IMR-90 (cell line): Measurements from ENCODE around the gene REXO5. TPM values are rescaled to one million over a fixed set of nuclear protein-coding genes. Genes with fewer than 3 reads are reported as not detected.

Source experiments
- ATAC-seq: fragments of 200-7000 bp; cut with Tn5 transposase; 2 replicates; pipeline ENCODE4 v1.9.1; 2020; ENCODE audit warnings: low read depth, mild to moderate bottlenecking, moderate library complexity
- BruUV-seq: library from RNA; stranded (reverse); fragments of 400-500 nt; replicated peaks from 2 replicates; lab custom pipeline; 2021; lab: Mats Ljungman, UMichigan
- CTCF ChIA-PET: fragments of 300-600 bp; formaldehyde crosslinking; extraction: SDS; loops from one replicate; lab custom pipeline; 2021; ENCODE audit warnings: antibody characterized with exemption; lab: Yijun Ruan, JAX
- POLR2A ChIA-PET: fragments of 300-600 bp; sonication (Branson Sonifier 250); formaldehyde crosslinking; loops from one replicate; lab custom pipeline; 2022; ENCODE audit warnings: antibody characterized with exemption; ENCODE audit not compliant: unreplicated experiment; lab: Charles Lee
- DNase-seq: peaks from one replicate; pipeline ENCODE4 v3.0.0; 2013
- H2AFZ ChIP-seq: replicated peaks from 2 replicates; pipeline ENCODE3; 2013; ENCODE audit warnings: low read length, mild to moderate bottlenecking; ENCODE audit not compliant: poor library complexity
- H2AK5ac ChIP-seq: 2 replicates; pipeline ENCODE4 v1.6.1; 2013; ENCODE audit warnings: low read depth, low read length, inconsistent platforms
- H2AK9ac ChIP-seq: replicated peaks from 2 replicates; pipeline ENCODE3; 2013; ENCODE audit warnings: mild to moderate bottlenecking, low read depth, low read length, moderate library complexity; ENCODE audit not compliant: poor library complexity
- H2BK120ac ChIP-seq: 2 replicates; pipeline ENCODE4 v1.6.1; 2013; ENCODE audit warnings: low read depth, low read length, inconsistent platforms
- H2BK15ac ChIP-seq: 3 replicates; pipeline ENCODE4 v1.6.1; 2013; ENCODE audit warnings: low read depth, low read length, inconsistent platforms
- H2BK20ac ChIP-seq: 2 replicates; pipeline ENCODE4 v1.6.1; 2013; ENCODE audit warnings: low read depth, mild to moderate bottlenecking, inconsistent platforms, low read length, moderate library complexity
- H2BK5ac ChIP-seq: 2 replicates; pipeline ENCODE4 v1.6.1; 2013; ENCODE audit warnings: mild to moderate bottlenecking, low read depth, low read length, inconsistent platforms; ENCODE audit not compliant: poor library complexity, severe bottlenecking
- H3K14ac ChIP-seq: replicated peaks from 2 replicates; pipeline ENCODE4 v1.6.1; 2013; ENCODE audit warnings: low read depth, low read length, inconsistent platforms
- H3K18ac ChIP-seq: 2 replicates; pipeline ENCODE4 v1.6.1; 2013; ENCODE audit warnings: low read depth, low read length, control low read depth
- H3K23ac ChIP-seq: 2 replicates; pipeline ENCODE4 v1.6.1; 2013; ENCODE audit warnings: low read depth, low read length, inconsistent platforms
- H3K27ac ChIP-seq: 2 replicates; pipeline ENCODE4 v1.5.1; 2013; ENCODE audit warnings: mild to moderate bottlenecking, control low read depth, low read length; ENCODE audit not compliant: insufficient read depth
- H3K27me3 ChIP-seq: 2 replicates; pipeline ENCODE4 v1.6.1; 2013; ENCODE audit warnings: low read length; ENCODE audit not compliant: control insufficient read depth, insufficient read depth
- H3K36me3 ChIP-seq: 2 replicates; pipeline ENCODE4 v1.6.1; 2013; ENCODE audit warnings: low read length, mixed read lengths; ENCODE audit not compliant: control insufficient read depth, insufficient read depth
- H3K4ac ChIP-seq: 2 replicates; pipeline ENCODE4 v1.6.1; 2013; ENCODE audit warnings: low read depth, low read length, inconsistent platforms
- H3K4me1 ChIP-seq: 2 replicates; pipeline ENCODE4 v1.6.1; 2013; ENCODE audit warnings: low read length, mixed read lengths; ENCODE audit not compliant: control insufficient read depth, insufficient read depth
- H3K4me2 ChIP-seq: 2 replicates; pipeline ENCODE4 v1.6.1; 2013; ENCODE audit warnings: low read depth, mild to moderate bottlenecking, control low read depth, low read length, moderate library complexity
- H3K4me3 ChIP-seq: 2 replicates; pipeline ENCODE4 v1.5.1; 2013; ENCODE audit warnings: low read depth, mild to moderate bottlenecking, control low read depth, low read length, moderate library complexity; ENCODE audit not compliant: insufficient read depth
- H3K56ac ChIP-seq: 2 replicates; pipeline ENCODE4 v1.6.1; 2013; ENCODE audit warnings: low read length, inconsistent platforms; ENCODE audit not compliant: insufficient read depth; ENCODE audit errors: extremely low read depth
- H3K79me1 ChIP-seq, 2 experiments: 2 replicates each; pipeline ENCODE4 v1.6.1; 2013; ENCODE audit warnings: low read length in 2 of 2, inconsistent platforms in 1 of 2, low read depth in 1 of 2
- H3K9ac ChIP-seq: 2 replicates; pipeline ENCODE4 v1.6.1; 2013; ENCODE audit warnings: low read depth, low read length, control low read depth
- H3K9me1 ChIP-seq: 2 replicates; pipeline ENCODE4 v1.6.1; 2013; ENCODE audit warnings: low read length, inconsistent platforms; ENCODE audit not compliant: insufficient read depth
- H3K9me3 ChIP-seq: 2 replicates; pipeline ENCODE4 v1.6.1; 2013; ENCODE audit warnings: low read length; ENCODE audit not compliant: control insufficient read depth, insufficient read depth
- H4K20me1 ChIP-seq: 2 replicates; pipeline ENCODE4 v1.6.1; 2013; ENCODE audit warnings: low read length, inconsistent platforms; ENCODE audit not compliant: insufficient read depth
- H4K5ac ChIP-seq: 2 replicates; pipeline ENCODE4 v1.6.1; 2013; ENCODE audit warnings: mild to moderate bottlenecking, low read depth, low read length, control low read depth
- H4K8ac ChIP-seq, 2 experiments: 2 replicates each; pipeline ENCODE4 v1.6.1; 2013; ENCODE audit warnings: low read depth in 2 of 2, low read length in 2 of 2, control low read depth in 1 of 2, inconsistent platforms in 1 of 2
- H4K91ac ChIP-seq: 2 replicates; pipeline ENCODE4 v1.6.1; 2013; ENCODE audit warnings: low read depth, low read length, inconsistent platforms; ENCODE audit not compliant: insufficient read depth
- CTCF ChIP-seq: conservative IDR thresholded peaks from 2 replicates; pipeline ENCODE4 v1.5.1; 2012; ENCODE audit warnings: mild to moderate bottlenecking, low read depth, low read length, improper control_type of control experiment
- MAFK ChIP-seq: IDR thresholded peaks from 2 replicates; pipeline ENCODE4 v1.6.1; 2012; ENCODE audit warnings: low read depth, low read length, improper control_type of control experiment
- MAZ ChIP-seq: IDR thresholded peaks from 2 replicates; pipeline ENCODE4 v1.6.1; 2012; ENCODE audit warnings: low read depth, mild to moderate bottlenecking, low read length, improper control_type of control experiment, moderate library complexity, borderline replicate concordance
- MXI1 ChIP-seq: IDR thresholded peaks from 2 replicates; pipeline ENCODE4 v1.6.1; 2012; ENCODE audit warnings: low read depth, mild to moderate bottlenecking, low read length, moderate library complexity, borderline replicate concordance
- RCOR1 ChIP-seq: IDR thresholded peaks from 2 replicates; pipeline ENCODE4 v1.6.1; 2012; ENCODE audit warnings: mild to moderate bottlenecking, low read length, improper control_type of control experiment; ENCODE audit not compliant: insufficient replicate concordance
- WGBS, 2 experiments: methylation state at CpG; one replicate each; pipeline versions ENCODE4 v1.1.5 to v1.1.7; 2013; ENCODE audit warnings: missing lambda C conversion rate in 2 of 2; ENCODE audit not compliant: insufficient read length in 1 of 2; ENCODE audit errors: extremely low coverage in 2 of 2; 5-methylcytosine and 5-hydroxymethylcytosine counted together
- dilution Hi-C: fragments of 300-500 bp; cut with HindIII; formaldehyde crosslinking; loops from one replicate; pipeline ENCODE4 v1.14.3; 2018; ENCODE audit warnings: low sequenced_read_pairs; ENCODE audit not compliant: unreplicated experiment
- in situ Hi-C: fragments of 300-500 bp; cut with MboI; formaldehyde crosslinking; loops from 3 replicates; pipeline ENCODE4 v1.14.3; 2019; ENCODE audit warnings: low sequenced_read_pairs, inconsistent platforms, mixed read lengths
- intact Hi-C: fragments of 100-400 bp; cut with micrococcal nuclease; formaldehyde crosslinking; loops from 2 replicates; pipeline ENCODE4 v1.10.0; 2022
- polyA plus RNA-seq, 3 experiments: library from polyadenylated mRNA; depleted of rRNA; stranded (reverse); fragments of >200 nt; gene quantifications; 2 replicates each; pipeline ENCODE4 v1.2.3, GENCODE V29; 2012; ENCODE audit warnings: low replicate concordance in 1 of 3
- total RNA-seq: library from RNA; depleted of rRNA; stranded (reverse); fragments of >200 nt; gene quantifications from 2 replicates; pipeline ENCODE4 v1.2.3, GENCODE V29; 2012
- TF ChIP-seq, protein P1 (sequence below): fragments of 150-350 bp; IDR thresholded peaks from 2 replicates; pipeline ENCODE4 v1.6.1; 2017; ENCODE audit warnings: mild to moderate bottlenecking, antibody characterized with exemption, low read length, low read depth

Gene REXO5
- total and polyA plus RNA-seq, 2 of the 4 experiments (the other 2 are of a cell fraction) = 3.7 to 7.0 TPM

- H2BK15ac ChIP-seq = no peak within 1 kb of the TSS
- H3K18ac ChIP-seq = no peak within 1 kb of the TSS; the same call in 1 of the 2 replicates
- H3K14ac ChIP-seq = no peak within 1 kb of the TSS
- dilution Hi-C loops (no loop called here), in situ Hi-C loops (no loop called here), intact Hi-C loops (loop anchor here (1.0 kb wide), 1 partner anchor 22 kb away; the partner anchor contains the start of gene THUMPD1)
- no peak within 1 kb of the TSS for H4K5ac ChIP-seq
- TF ChIP-seq CTCF (no peak), RCOR1 (no peak), MXI1 (peak; percentile 73; the same call in 1 of the 2 replicates), MAFK (no peak), MAZ (no peak)
- TF ChIP-seq, protein P1, sequence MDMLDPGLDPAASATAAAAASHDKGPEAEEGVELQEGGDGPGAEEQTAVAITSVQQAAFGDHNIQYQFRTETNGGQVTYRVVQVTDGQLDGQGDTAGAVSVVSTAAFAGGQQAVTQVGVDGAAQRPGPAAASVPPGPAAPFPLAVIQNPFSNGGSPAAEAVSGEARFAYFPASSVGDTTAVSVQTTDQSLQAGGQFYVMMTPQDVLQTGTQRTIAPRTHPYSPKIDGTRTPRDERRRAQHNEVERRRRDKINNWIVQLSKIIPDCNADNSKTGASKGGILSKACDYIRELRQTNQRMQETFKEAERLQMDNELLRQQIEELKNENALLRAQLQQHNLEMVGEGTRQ = no peak
- peak within 1 kb of the TSS in 1 of 2 experiments; percentile 41; a peak in 1 of 4 replicates for H4K8ac ChIP-seq
- H3K27ac ChIP-seq = no peak within 1 kb of the TSS
- H3K4me3 ChIP-seq = peak within 1 kb of the TSS; percentile 56
- ATAC-seq = peak; percentile 100
- no peak within 1 kb of the TSS for H4K91ac ChIP-seq
- no peaks in the 10 kb centered on the region for H3K9me1 ChIP-seq
- no peaks in the 10 kb centered on the region for H3K9me3 ChIP-seq
- no peak within 1 kb of the TSS for H2BK5ac ChIP-seq
- peak within 1 kb of the TSS; percentile 79 for H3K4me2 ChIP-seq
- no peaks in the 10 kb centered on the region for H3K36me3 ChIP-seq
- ChIA-PET POLR2A (no interaction called here), CTCF (no interaction called here)
- no peak within 1 kb of the TSS for H3K23ac ChIP-seq
- no peak within 1 kb of the TSS for H3K56ac ChIP-seq
- H3K27me3 ChIP-seq = no peaks in the 10 kb centered on the region
- peak within 1 kb of the TSS; percentile 67 for H2AFZ ChIP-seq
- H3K79me1 ChIP-seq = no peaks in the 10 kb centered on the region
- no TSS peak for BruUV-seq
- H2AK5ac ChIP-seq = no peak within 1 kb of the TSS
- no peak within 1 kb of the TSS for H2AK9ac ChIP-seq
- 25% methylated on average over 1 of the region's 10 CpGs; no CpG with 5 or more reads in 1 of the 2 experiments for WGBS, 2 experiments
- no peaks in the 10 kb centered on the region for H4K20me1 ChIP-seq
- no peak within 1 kb of the TSS for H2BK20ac ChIP-seq
- DNase-seq = peak; percentile 76
- H3K4me1 ChIP-seq = no peaks in the 10 kb centered on the region
- no peak within 1 kb of the TSS for H3K9ac ChIP-seq
- H2BK120ac ChIP-seq = no peak within 1 kb of the TSS
- H3K4ac ChIP-seq = no peak within 1 kb of the TSS
Observed at GRCh38 chr16:20763461-20764232, 42.7 kb upstream of the REXO5 start, which contains the start of gene ACSM3. Gene ACSM3, plus strand, starts transcription at chr16:20764014. Its CDS starts 6,021 bp downstream, at chr16:20770035.
